Tibial artery (tissue), 4 donors: ENCODE data around the gene STRN3.

Experiments
- DNase-seq, 2 donors: peaks; one replicate each; pipeline ENCODE4 v3.0.0-alpha.2; 2019
- H3K27ac ChIP-seq, 2 donors: fragments of 200-600 bp; sonication (generic) in 1 of 2; 1 replicate in 1 of 2; 2 replicates in 1 of 2; pipeline ENCODE4 v1.5.1; 2018 to 2019; ENCODE audit warnings: mild to moderate bottlenecking in 1 of 2
- H3K27me3 ChIP-seq, 2 donors: fragments of 200-600 bp; sonication (generic) in 1 of 2; one replicate each; pipeline versions ENCODE4 v1.5.1 to v1.6.0; 2016 to 2019
- H3K36me3 ChIP-seq, 3 donors: fragments of 200-600 bp; sonication (generic) in 2 of 3; one replicate each; pipeline ENCODE4 v1.5.1; 2016 to 2019; ENCODE audit warnings: mild to moderate bottlenecking in 2 of 3
- H3K4me1 ChIP-seq, 4 donors: fragments of 200-600 bp; sonication (generic) in 2 of 4; 1 replicate in 3 of 4; 2 replicates in 1 of 4; pipeline ENCODE4 v1.5.1; 2016 to 2019
- H3K4me3 ChIP-seq, 2 donors: fragments of 200-600 bp; sonication (generic) in 1 of 2; 1 replicate in 1 of 2; 2 replicates in 1 of 2; pipeline ENCODE4 v1.5.1; 2018 to 2019; ENCODE audit warnings: mild to moderate bottlenecking in 2 of 2
- H3K9me3 ChIP-seq, 3 donors: fragments of 200-600 bp; sonication (generic) in 1 of 3; one replicate each; pipeline ENCODE4 v1.5.1; 2016 to 2019
- intact Hi-C: fragments of 100-400 bp; cut with DNase I; formaldehyde crosslinking; loops from one replicate; pipeline ENCODE4 v1.15.0; 2023; ENCODE audit warnings: low total_unique reads
- TF ChIP-seq, protein P1 (sequence below), 2 experiments: fragments of 200-600 bp in 1 of 2; fragments of 450-650 bp in 1 of 2; IDR thresholded peaks; one replicate each; pipeline ENCODE4 v1.5.1; 2017 to 2019; ENCODE audit warnings: antibody characterized with exemption in 2 of 2, mild to moderate bottlenecking in 1 of 2, moderate library complexity in 1 of 2

The STRN3 gene

DNA sequence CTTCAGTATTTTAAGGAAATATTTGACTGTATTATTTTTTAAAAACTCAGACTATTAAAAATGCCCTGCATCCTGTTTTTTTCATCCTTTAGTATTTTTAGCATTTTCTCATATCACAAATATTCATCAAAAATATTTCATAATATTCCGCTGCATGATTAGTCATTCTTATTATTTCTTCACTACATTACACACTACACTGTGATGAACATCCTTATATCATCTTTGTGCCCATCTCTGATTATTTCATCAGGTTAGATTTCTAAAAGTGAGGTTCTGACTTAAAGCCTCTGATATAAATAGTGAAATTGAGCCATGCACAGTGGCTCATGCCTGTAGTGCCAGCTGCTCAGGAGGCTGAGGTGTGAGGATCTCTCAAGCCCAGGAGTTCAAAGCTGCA, 143.7 kb downstream of the STRN3 start:
- intact Hi-C loops, result no loop called here
- no peaks in the 10 kb centered on the region for H3K36me3 ChIP-seq
- no peak for DNase-seq
- TF ChIP-seq, protein P1, sequence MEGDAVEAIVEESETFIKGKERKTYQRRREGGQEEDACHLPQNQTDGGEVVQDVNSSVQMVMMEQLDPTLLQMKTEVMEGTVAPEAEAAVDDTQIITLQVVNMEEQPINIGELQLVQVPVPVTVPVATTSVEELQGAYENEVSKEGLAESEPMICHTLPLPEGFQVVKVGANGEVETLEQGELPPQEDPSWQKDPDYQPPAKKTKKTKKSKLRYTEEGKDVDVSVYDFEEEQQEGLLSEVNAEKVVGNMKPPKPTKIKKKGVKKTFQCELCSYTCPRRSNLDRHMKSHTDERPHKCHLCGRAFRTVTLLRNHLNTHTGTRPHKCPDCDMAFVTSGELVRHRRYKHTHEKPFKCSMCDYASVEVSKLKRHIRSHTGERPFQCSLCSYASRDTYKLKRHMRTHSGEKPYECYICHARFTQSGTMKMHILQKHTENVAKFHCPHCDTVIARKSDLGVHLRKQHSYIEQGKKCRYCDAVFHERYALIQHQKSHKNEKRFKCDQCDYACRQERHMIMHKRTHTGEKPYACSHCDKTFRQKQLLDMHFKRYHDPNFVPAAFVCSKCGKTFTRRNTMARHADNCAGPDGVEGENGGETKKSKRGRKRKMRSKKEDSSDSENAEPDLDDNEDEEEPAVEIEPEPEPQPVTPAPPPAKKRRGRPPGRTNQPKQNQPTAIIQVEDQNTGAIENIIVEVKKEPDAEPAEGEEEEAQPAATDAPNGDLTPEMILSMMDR (IDR thresholded peaks at IDR 0.05), result no peak
- H3K27me3 ChIP-seq, result no peaks in the 10 kb centered on the region
- H3K27ac ChIP-seq, result no peak overlapping the region
- H3K4me1 ChIP-seq, result no peaks in the 10 kb centered on the region
- no peaks in the 10 kb centered on the region for H3K9me3 ChIP-seq
- H3K4me3 ChIP-seq, result no peak overlapping the region

DNA sequence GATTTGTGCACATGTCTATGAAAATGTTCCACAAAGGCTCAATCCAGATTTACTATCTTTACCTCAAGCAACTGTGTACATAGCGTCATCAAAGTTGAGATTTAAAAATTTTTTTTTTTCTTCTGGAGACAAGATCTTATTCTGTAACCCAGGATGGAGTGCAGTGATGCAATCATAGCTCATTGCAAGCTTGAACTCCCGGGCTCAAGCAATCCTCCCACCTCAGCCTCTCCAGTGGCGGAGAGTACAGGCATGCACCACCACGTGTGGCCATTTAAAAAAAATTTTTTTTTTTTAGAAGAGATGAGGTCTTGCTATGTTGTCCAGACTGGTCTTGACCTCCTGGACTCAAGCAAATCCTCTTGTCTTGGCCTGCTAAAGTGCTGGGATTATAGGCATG, 149.5 kb downstream of the STRN3 start:
- Histone ChIP-seq H3K36me3 (no peaks in the 10 kb centered on the region), H3K4me1 (peaks cover 0 to 21% (median 18%) of the 10 kb centered on the region in 4 donors), H3K27me3 (peaks cover 0 to 39% of the 10 kb centered on the region in 2 donors), H3K4me3 (no peak overlapping the region), H3K9me3 (no peaks in the 10 kb centered on the region), H3K27ac (no peak overlapping the region)
- intact Hi-C loops, result no loop called here
- no peak for DNase-seq
- TF ChIP-seq, protein P1 (IDR thresholded peaks at IDR 0.05), result no peak

DNA sequence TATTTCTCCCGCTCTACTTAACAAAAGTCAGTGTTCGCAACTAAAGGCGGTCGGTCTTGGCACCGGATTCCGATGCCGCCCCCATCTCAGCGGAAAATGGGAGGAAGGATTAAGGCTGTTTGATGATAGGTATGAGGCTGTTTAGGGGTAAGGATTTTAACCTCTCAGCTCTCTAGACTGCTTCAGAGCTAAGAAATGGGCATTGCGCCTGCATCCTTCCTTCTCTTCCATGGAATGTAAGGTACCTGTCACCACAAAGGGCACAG, 150.5 kb downstream of the STRN3 start:
- intact Hi-C loops, result no loop called here
- Histone ChIP-seq H3K27ac (no peak overlapping the region), H3K4me3 (no peak overlapping the region), H3K27me3 (peaks cover 0 to 40% of the 10 kb centered on the region in 2 donors), H3K36me3 (no peaks in the 10 kb centered on the region), H3K9me3 (no peaks in the 10 kb centered on the region), H3K4me1 (peaks cover 0 to 21% (median 18%) of the 10 kb centered on the region in 4 donors)
- DNase-seq, result no peak
- TF ChIP-seq, protein P1 (IDR thresholded peaks at IDR 0.05), result no peak

DNA sequence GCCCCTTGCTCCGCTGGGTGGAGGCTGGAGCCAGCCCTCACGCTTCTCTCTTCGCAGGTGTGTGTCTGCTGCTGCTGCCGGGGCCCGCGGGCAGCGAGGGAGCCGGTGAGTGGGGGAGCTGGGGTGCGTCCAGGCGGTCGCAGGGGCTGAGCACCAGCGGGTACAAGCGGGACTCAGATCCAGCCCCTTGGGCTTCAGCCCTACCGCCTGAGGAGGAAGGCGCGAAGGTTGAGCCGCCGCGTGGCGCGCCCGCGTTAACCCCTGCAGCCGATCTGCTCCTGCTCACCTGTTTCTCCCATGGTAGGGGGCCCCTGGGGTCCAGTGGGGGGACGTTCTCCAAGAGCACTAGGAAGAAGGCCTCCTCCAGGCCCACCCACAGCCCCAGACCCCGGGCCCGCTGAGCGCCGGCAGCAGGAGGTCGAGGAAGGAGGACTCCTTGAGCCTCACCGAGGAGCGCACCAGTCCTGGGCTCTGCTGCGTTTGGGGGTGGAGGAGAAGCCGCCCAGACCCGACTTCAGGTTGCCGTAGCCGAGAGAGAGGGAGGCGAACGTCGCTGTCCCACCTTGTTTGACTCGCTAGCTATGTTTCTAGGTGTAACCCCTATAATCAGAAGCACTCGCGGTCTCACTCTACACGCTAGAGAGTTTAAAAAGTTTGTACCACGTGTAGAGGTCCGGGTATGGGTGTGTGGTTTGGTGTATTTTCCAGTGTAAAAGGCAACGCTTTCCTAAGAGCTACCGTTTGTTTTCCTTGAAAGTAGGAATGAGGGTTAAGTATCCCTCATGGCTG, 151.0 kb downstream of the STRN3 start:
- Histone ChIP-seq H3K27me3 (peaks cover 0 to 45% of the 10 kb centered on the region in 2 donors), H3K4me1 (peaks cover 0 to 21% (median 18%) of the 10 kb centered on the region in 4 donors), H3K36me3 (no peaks in the 10 kb centered on the region), H3K27ac (no peak overlapping the region), H3K4me3 (peak overlapping the region; percentile 39 to 58), H3K9me3 (no peaks in the 10 kb centered on the region)
- no peak for DNase-seq
- intact Hi-C loops, result no loop called here
- TF ChIP-seq, protein P1 (IDR thresholded peaks at IDR 0.05), result no peak

DNA sequence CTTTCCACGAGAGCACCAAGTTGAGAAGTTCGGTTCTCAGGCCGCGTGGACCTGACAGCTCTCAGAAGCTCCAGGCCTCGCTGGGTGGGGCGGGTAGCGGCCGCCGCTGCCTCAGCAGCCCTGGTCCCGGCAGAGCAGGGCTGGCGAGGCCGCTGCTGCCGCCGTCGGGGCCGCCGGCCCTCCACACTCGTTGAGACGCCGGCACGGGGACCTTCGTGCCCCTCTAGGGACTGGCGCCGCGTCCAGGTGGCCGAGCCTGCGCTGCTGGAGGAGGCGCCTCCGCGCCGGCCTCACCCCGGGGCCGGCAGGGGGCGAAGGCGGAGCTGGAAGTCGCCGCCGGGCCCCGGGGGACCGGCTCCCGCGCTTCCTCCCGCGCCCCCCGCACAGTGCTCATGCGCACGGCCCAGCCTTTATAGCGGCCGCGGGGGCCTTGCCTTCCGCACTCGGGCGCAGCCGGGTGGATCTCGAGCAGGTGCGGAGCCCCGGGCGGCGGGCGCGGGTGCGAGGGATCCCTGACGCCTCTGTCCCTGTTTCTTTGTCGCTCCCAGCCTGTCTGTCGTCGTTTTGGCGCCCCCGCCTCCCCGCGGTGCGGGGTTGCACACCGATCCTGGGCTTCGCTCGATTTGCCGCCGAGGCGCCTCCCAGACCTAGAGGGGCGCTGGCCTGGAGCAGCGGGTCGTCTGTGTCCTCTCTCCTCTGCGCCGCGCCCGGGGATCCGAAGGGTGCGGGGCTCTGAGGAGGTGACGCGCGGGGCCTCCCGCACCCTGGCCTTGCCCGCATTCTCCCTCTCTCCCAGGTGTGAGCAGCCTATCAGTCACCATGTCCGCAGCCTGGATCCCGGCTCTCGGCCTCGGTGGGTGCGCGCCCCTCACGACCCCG, 151.8 kb downstream of the STRN3 start, which contains the start of gene COCH:
COCH (plus strand) TSS at position 440 of the 879 bp plus-strand sequence; CDS start at position 820, 380 bp downstream.
- H3K27ac ChIP-seq, result no peak within 1 kb of the TSS
- no peak for DNase-seq
- no peaks in the 10 kb centered on the region for H3K9me3 ChIP-seq
- H3K36me3 ChIP-seq, result no peaks in the 10 kb centered on the region
- intact Hi-C loops, result no loop called here
- TF ChIP-seq, protein P1 (IDR thresholded peaks at IDR 0.05), result peak; percentile 15 to 17
- peaks cover 0 to 45% of the 10 kb centered on the region in 2 donors for H3K27me3 ChIP-seq
- peaks cover 0 to 21% (median 18%) of the 10 kb centered on the region in 4 donors for H3K4me1 ChIP-seq
- peak within 1 kb of the TSS; percentile 39 to 58 for H3K4me3 ChIP-seq
